ENCODE results near the gene ABCG1.

ABCG1 gene

GRCh38 chr21:42317826-42318746 lies 99.1 kb downstream of the ABCG1 start:
- Histone ChIP-seq H3K4me3 (ENCODE audit: low read depth in 1 of 2, low read length in 2 of 2) (no peak overlapping the region), H3K36me3 (ENCODE audit: insufficient read depth, low read length) (no peaks in the 10 kb centered on the region), H3K27ac (ENCODE audit: low read depth, low read length) (no peak overlapping the region), H3K27me3 (ENCODE audit: control insufficient read depth in 1 of 2, insufficient read depth in 2 of 2, low read length in 2 of 2) (no peaks in the 10 kb centered on the region), H3K9me3 (ENCODE audit: low read length) (no peaks in the 10 kb centered on the region), H3K9ac (ENCODE audit: low read length) (no peak overlapping the region), H3K4me1 (ENCODE audit: insufficient read depth, low read length) (no peaks in the 10 kb centered on the region)

DNA sequence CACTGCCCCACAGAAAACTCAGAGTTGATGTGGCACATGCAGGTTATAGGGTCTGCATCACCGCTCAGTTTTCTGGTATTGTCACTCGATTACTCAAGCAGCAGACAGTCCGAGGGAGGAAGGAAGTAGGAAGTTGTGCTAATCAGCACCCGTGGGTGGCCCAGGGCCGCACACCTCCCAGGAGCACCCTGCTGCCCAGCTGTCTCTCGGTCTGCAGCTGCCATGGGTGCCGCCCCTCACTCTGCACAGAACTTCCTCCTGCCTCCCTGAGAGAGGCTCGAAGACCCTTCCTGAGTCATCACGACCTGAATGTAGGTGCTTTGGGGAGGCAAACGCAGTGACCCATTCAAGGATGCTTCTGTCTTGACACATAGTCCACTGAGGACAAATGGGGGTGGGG lies 100.4 kb downstream of the ABCG1 start:
- H3K4me3 ChIP-seq (ENCODE audit: low read depth in 1 of 2, low read length in 2 of 2) = no peak overlapping the region
- no peak overlapping the region for H3K27ac ChIP-seq (ENCODE audit: low read depth, low read length)
- no peaks in the 10 kb centered on the region for H3K4me1 ChIP-seq (ENCODE audit: insufficient read depth, low read length)
- no peaks in the 10 kb centered on the region for H3K9me3 ChIP-seq (ENCODE audit: low read length)
- no peaks in the 10 kb centered on the region for H3K27me3 ChIP-seq (ENCODE audit: control insufficient read depth in 1 of 2, insufficient read depth in 2 of 2, low read length in 2 of 2)
- no peak overlapping the region for H3K9ac ChIP-seq (ENCODE audit: low read length)
- H3K36me3 ChIP-seq (ENCODE audit: insufficient read depth, low read length) = no peaks in the 10 kb centered on the region

DNA sequence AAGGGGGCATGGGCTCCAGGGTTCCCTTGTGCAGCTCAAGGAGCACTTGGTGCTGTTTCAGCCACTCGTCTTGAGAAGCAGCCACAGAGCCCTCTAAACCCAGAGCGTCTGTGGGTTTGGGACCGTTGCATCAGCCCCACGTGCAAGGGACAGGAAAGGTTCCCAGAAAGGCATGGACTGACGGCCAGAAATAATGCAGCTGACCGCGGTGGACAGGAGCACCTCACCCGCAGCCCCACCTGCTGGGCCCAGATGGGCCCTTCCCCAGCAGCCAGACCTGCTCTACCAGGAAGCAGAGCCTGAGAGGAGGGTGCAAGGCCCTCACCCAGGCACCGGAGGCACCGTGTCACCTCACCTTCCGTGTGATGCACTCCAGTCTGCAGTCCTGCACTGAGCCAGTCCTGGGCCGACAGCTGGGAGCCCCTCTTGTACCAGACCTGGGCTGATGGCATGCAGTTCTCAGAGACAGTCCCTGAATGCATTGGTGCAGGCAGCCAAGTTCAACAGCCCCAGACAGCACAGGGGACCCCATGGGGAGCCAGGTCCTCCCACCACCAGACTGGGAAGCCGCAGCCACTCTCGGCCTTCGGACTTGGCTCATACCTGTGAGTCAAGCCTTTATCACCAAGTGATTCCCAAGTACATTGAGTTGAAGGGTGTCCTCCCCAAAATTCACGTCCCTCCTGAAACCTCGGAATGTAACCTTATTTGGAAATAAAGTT lies 101.1 kb downstream of the ABCG1 start:
- no peak overlapping the region for H3K27ac ChIP-seq (ENCODE audit: low read depth, low read length)
- no peaks in the 10 kb centered on the region for H3K36me3 ChIP-seq (ENCODE audit: insufficient read depth, low read length)
- H3K9ac ChIP-seq (ENCODE audit: low read length) = no peak overlapping the region
- H3K9me3 ChIP-seq (ENCODE audit: low read length) = no peaks in the 10 kb centered on the region
- no peaks in the 10 kb centered on the region for H3K27me3 ChIP-seq (ENCODE audit: control insufficient read depth in 1 of 2, insufficient read depth in 2 of 2, low read length in 2 of 2)
- no peak overlapping the region for H3K4me3 ChIP-seq (ENCODE audit: low read depth in 1 of 2, low read length in 2 of 2)
- H3K4me1 ChIP-seq (ENCODE audit: insufficient read depth, low read length) = no peaks in the 10 kb centered on the region

- Histone ChIP-seq H3K27me3 (ENCODE audit: control insufficient read depth in 1 of 2, insufficient read depth in 2 of 2, low read length in 2 of 2) (no peaks in the 10 kb centered on the region), H3K36me3 (ENCODE audit: insufficient read depth, low read length) (no peaks in the 10 kb centered on the region), H3K9ac (ENCODE audit: low read length) (no peak overlapping the region), H3K9me3 (ENCODE audit: low read length) (peaks cover 5% of the 10 kb centered on the region), H3K27ac (ENCODE audit: low read depth, low read length) (no peak overlapping the region), H3K4me1 (ENCODE audit: insufficient read depth, low read length) (no peaks in the 10 kb centered on the region), H3K4me3 (ENCODE audit: low read depth in 1 of 2, low read length in 2 of 2) (no peak overlapping the region)
These were observed 101.9 kb downstream of the ABCG1 start for GRCh38 chr21:42320791-42321190.

DNA sequence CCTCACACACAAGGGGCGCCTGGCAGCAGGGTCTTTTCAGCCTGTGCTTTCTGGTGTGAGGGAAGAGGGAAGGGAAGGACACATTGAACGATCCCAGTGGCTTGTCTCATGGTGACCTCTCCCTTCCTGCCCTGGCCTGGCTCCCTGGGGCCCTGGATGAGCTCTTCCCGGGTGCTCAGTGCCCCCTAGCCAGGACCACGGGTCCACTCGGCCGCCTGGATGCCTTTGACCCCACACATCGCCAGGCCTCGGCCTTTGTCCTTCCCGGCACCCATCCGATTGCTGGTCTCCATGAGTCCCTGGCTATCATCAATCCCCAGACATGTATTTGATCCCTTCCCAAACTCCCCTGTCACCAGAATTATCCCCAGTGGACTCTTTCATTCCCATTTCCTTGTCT lies 102.3 kb downstream of the ABCG1 start:
- Histone ChIP-seq H3K4me3 (ENCODE audit: low read depth in 1 of 2, low read length in 2 of 2) (no peak overlapping the region), H3K27me3 (ENCODE audit: control insufficient read depth in 1 of 2, insufficient read depth in 2 of 2, low read length in 2 of 2) (no peaks in the 10 kb centered on the region), H3K4me1 (ENCODE audit: insufficient read depth, low read length) (no peaks in the 10 kb centered on the region), H3K27ac (ENCODE audit: low read depth, low read length) (no peak overlapping the region), H3K9ac (ENCODE audit: low read length) (no peak overlapping the region), H3K36me3 (ENCODE audit: insufficient read depth, low read length) (no peaks in the 10 kb centered on the region), H3K9me3 (ENCODE audit: low read length) (peaks cover 5% of the 10 kb centered on the region)

- Histone ChIP-seq H3K9ac (ENCODE audit: low read length) (no peak overlapping the region), H3K27me3 (ENCODE audit: control insufficient read depth in 1 of 2, insufficient read depth in 2 of 2, low read length in 2 of 2) (no peaks in the 10 kb centered on the region), H3K9me3 (ENCODE audit: low read length) (peaks cover 5% of the 10 kb centered on the region), H3K4me1 (ENCODE audit: insufficient read depth, low read length) (no peaks in the 10 kb centered on the region), H3K4me3 (ENCODE audit: low read depth in 1 of 2, low read length in 2 of 2) (no peak overlapping the region), H3K36me3 (ENCODE audit: insufficient read depth, low read length) (no peaks in the 10 kb centered on the region), H3K27ac (ENCODE audit: low read depth, low read length) (no peak overlapping the region)
These were observed 102.9 kb downstream of the ABCG1 start for GRCh38 chr21:42321845-42322244.

GRCh38 chr21:42324896-42325295 lies 106.0 kb downstream of the ABCG1 start:
- H3K36me3 ChIP-seq (ENCODE audit: insufficient read depth, low read length) = no peaks in the 10 kb centered on the region
- H3K27me3 ChIP-seq (ENCODE audit: control insufficient read depth in 1 of 2, insufficient read depth in 2 of 2, low read length in 2 of 2) = no peaks in the 10 kb centered on the region
- H3K4me3 ChIP-seq (ENCODE audit: low read depth in 1 of 2, low read length in 2 of 2) = no peak overlapping the region
- no peak overlapping the region for H3K9ac ChIP-seq (ENCODE audit: low read length)
- H3K9me3 ChIP-seq (ENCODE audit: low read length) = peaks cover 5% of the 10 kb centered on the region
- H3K27ac ChIP-seq (ENCODE audit: low read depth, low read length) = no peak overlapping the region
- H3K4me1 ChIP-seq (ENCODE audit: insufficient read depth, low read length) = no peaks in the 10 kb centered on the region

DNA sequence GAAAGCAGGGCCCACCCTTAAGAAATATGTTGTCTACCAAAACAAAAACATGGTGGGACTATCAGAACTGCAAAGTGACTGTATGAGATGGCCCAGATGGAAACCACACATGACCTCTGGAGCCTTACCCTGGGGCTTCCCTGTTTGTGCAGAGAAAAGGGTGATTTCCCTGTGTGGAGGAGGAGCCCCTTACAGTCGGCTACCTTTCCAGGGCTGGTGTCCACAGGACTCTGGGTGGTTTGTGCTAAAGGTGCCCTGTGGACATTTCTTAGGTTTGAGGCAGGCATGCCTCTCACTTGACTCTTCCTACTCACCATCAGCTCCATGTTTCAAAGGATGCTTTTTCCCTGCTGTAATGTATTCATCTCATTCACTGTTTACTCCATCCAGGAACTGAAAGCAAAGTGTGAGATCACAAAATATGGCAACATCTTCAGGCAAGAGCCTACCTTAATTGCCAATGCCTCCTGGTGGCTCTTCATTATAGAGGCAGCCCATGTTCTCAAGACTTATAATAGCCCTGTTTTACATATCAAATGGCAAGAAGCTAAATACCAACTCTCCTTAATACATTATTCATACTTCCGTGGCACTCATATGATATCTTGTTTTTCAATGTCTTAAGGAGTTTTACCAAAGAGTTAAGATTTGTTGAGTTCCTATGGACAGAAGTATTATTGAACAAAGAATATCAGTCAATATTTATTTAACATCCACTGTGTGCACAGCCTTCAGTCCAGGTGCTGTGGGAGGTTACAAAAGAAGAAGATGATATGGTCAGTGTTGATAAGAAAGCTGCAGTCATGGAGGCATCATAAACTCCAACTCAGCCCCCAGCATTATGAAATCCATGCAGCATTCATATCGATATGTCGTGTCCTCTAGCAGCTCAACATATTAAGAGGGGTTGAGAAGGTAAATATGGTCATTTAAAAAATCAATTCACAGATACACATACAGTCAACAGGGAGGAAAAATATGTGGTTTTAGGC lies 111.7 kb downstream of the ABCG1 start:
- H3K4me3 ChIP-seq (ENCODE audit: low read depth in 1 of 2, low read length in 2 of 2) = no peak overlapping the region
- H3K9ac ChIP-seq (ENCODE audit: low read length) = no peak overlapping the region
- peaks cover 1% of the 10 kb centered on the region for H3K9me3 ChIP-seq (ENCODE audit: low read length)
- no peak overlapping the region for H3K27ac ChIP-seq (ENCODE audit: low read depth, low read length)
- H3K36me3 ChIP-seq (ENCODE audit: insufficient read depth, low read length) = no peaks in the 10 kb centered on the region
- H3K4me1 ChIP-seq (ENCODE audit: insufficient read depth, low read length) = no peaks in the 10 kb centered on the region
- peaks cover 5 to 8% of the 10 kb centered on the region in 2 donors for H3K27me3 ChIP-seq (ENCODE audit: control insufficient read depth in 1 of 2, insufficient read depth in 2 of 2, low read length in 2 of 2)

DNA sequence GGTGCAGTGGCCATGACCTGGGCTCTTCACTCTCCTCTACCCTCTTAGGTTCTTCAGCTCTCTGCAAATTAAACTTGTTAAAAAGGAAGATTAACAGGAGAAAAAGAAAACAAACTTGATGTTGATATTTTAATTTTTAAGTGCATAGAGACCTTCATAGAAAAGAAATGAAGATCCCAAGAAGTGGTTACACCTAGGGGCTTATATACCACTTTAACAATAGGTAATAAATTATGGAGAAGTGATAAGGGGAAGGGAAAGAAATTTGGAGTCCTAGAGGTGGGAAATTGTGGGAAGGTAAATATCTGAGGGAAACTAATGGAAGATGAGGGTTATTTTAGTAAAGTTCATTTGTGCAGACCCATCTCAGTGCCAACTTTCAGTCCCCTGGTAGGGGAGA lies 112.7 kb downstream of the ABCG1 start:
- no peak overlapping the region for H3K4me3 ChIP-seq (ENCODE audit: low read depth in 1 of 2, low read length in 2 of 2)
- H3K27me3 ChIP-seq (ENCODE audit: control insufficient read depth in 1 of 2, insufficient read depth in 2 of 2, low read length in 2 of 2) = peaks cover 5 to 8% of the 10 kb centered on the region in 2 donors
- no peaks in the 10 kb centered on the region for H3K4me1 ChIP-seq (ENCODE audit: insufficient read depth, low read length)
- H3K36me3 ChIP-seq (ENCODE audit: insufficient read depth, low read length) = no peaks in the 10 kb centered on the region
- H3K9me3 ChIP-seq (ENCODE audit: low read length) = no peaks in the 10 kb centered on the region
- no peak overlapping the region for H3K27ac ChIP-seq (ENCODE audit: low read depth, low read length)
- H3K9ac ChIP-seq (ENCODE audit: low read length) = no peak overlapping the region

DNA sequence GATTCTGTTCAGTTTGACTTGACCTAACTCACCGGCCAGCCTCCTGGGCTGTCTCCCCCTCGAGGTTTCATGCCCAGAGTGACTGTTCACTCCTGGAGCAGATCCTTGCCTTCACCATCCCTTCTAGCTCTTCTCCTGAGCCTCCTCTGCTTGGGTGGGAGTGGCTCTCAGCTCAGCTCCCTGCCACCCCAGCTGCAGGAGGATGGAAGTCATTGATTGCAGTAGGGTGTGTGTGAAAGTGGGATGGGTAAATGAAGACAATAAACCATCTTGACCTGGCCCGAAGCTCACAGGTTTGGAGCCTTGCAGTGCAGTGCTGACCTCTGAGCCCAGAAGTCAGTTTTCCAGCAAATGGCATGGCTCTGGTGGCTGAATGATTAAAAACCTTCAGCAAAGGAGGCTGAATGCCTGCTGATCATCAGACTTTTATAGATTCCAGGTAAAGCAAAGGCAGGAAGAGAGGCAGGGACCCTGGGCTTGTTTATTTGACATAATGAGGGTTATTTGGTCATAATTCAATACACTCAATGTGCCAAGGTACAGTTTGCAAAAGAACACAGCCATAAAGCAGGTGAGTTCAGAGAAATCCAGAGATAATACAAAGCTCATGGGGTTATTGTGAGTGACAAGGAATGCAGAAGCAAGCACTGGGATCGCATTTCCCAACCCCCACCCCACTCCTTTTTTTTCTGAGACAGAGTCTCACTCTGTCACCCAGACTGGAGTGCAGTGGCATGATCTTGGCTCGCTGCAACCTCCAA lies 113.8 kb downstream of the ABCG1 start:
- Histone ChIP-seq H3K4me1 (ENCODE audit: insufficient read depth, low read length) (no peaks in the 10 kb centered on the region), H3K4me3 (ENCODE audit: low read depth in 1 of 2, low read length in 2 of 2) (no peak overlapping the region), H3K36me3 (ENCODE audit: insufficient read depth, low read length) (no peaks in the 10 kb centered on the region), H3K9ac (ENCODE audit: low read length) (no peak overlapping the region), H3K27ac (ENCODE audit: low read depth, low read length) (no peak overlapping the region), H3K9me3 (ENCODE audit: low read length) (no peaks in the 10 kb centered on the region), H3K27me3 (ENCODE audit: control insufficient read depth in 1 of 2, insufficient read depth in 2 of 2, low read length in 2 of 2) (peaks cover 5 to 8% of the 10 kb centered on the region in 2 donors)

All from muscle layer of colon (tissue), 2 donors.